HEK293 (cell line): ENCODE data around the gene TMEM17.

Experiments used
- CTCF ChIA-PET: fragments of 350-600 bp; formaldehyde crosslinking; extraction: SDS; loops from one replicate; lab custom pipeline; 2021; ENCODE audit warnings: antibody characterized with exemption; lab: Yijun Ruan, JAX
- POLR2A ChIA-PET: fragments of 300-600 bp; formaldehyde crosslinking; extraction: SDS; loops from one replicate; lab custom pipeline; 2020; ENCODE audit warnings: antibody characterized with exemption, inconsistent platforms; lab: Yijun Ruan, JAX
- H3K27ac ChIP-seq: fragments of 200-500 bp; sonication (Bioruptor generic); 2 replicates; pipeline ENCODE4 v1.5.1; 2014; ENCODE audit warnings: low read depth, low read length, control low read depth, inconsistent platforms; ENCODE audit errors: extremely low read depth
- H3K36me3 ChIP-seq, 2 experiments: fragments of 200-500 bp in 1 of 2; sonication (Bioruptor generic) in 1 of 2; 1 replicate in 1 of 2; 2 replicates in 1 of 2; pipeline ENCODE4 v1.5.1; 2014 to 2017; ENCODE audit warnings: inconsistent platforms in 2 of 2, low read length in 2 of 2; ENCODE audit not compliant: control insufficient read depth in 2 of 2, insufficient read depth in 1 of 2
- H3K4me1 ChIP-seq: fragments of 200-500 bp; sonication (Bioruptor generic); 2 replicates; pipeline ENCODE4 v1.5.1; 2014; ENCODE audit warnings: mild to moderate bottlenecking, low read length, inconsistent platforms; ENCODE audit not compliant: control insufficient read depth, insufficient read depth
- H3K4me3 ChIP-seq: 2 replicates; pipeline ENCODE4 v1.5.1; 2011; ENCODE audit warnings: low read depth, mild to moderate bottlenecking, control low read depth, low read length, moderate library complexity
- H3K9me3 ChIP-seq: fragments of 200-500 bp; sonication (Bioruptor generic); 2 replicates; pipeline ENCODE4 v1.5.1; 2014; ENCODE audit warnings: low read depth, low read length, inconsistent platforms; ENCODE audit not compliant: control insufficient read depth, insufficient read depth
- KLF7 ChIP-seq: fragments of 450-650 bp; formaldehyde crosslinking; IDR thresholded peaks from 2 replicates; pipeline ENCODE4 v1.5.1; 2016; ENCODE audit warnings: missing biosample characterization, missing genetic modification characterization, borderline replicate concordance
- KLF8 ChIP-seq: fragments of 450-650 bp; formaldehyde crosslinking; IDR thresholded peaks from 2 replicates; pipeline ENCODE4 v1.5.1; 2016; ENCODE audit warnings: missing biosample characterization, missing genetic modification characterization
- MYNN ChIP-seq: fragments of 450-650 bp; formaldehyde crosslinking; IDR thresholded peaks from 2 replicates; pipeline ENCODE4 v1.5.1; 2016; ENCODE audit warnings: missing biosample characterization, missing genetic modification characterization, borderline replicate concordance
- PRDM1 ChIP-seq: fragments of 450-650 bp; formaldehyde crosslinking; IDR thresholded peaks from 2 replicates; pipeline ENCODE4; 2016; ENCODE audit warnings: missing biosample characterization, missing genetic modification characterization
- SP3 ChIP-seq: fragments of 450-650 bp; formaldehyde crosslinking; IDR thresholded peaks from 2 replicates; pipeline ENCODE4 v1.5.1; 2016; ENCODE audit warnings: missing biosample characterization, missing genetic modification characterization
- YY2 ChIP-seq: fragments of 450-650 bp; formaldehyde crosslinking; IDR thresholded peaks from 2 replicates; pipeline ENCODE4 v1.5.1; 2016; ENCODE audit warnings: missing biosample characterization, missing genetic modification characterization
- ZBTB17 ChIP-seq: fragments of 450-650 bp; formaldehyde crosslinking; IDR thresholded peaks from 2 replicates; pipeline ENCODE4 v1.5.1; 2016; ENCODE audit warnings: missing biosample characterization, missing genetic modification characterization
- ZBTB48 ChIP-seq: fragments of 450-650 bp; formaldehyde crosslinking; IDR thresholded peaks from 2 replicates; pipeline ENCODE4 v1.5.1; 2016; ENCODE audit warnings: missing biosample characterization, missing genetic modification characterization
- ZBTB7A ChIP-seq: fragments of 450-650 bp; formaldehyde crosslinking; IDR thresholded peaks from 2 replicates; pipeline ENCODE4 v1.5.1; 2016; ENCODE audit warnings: low read depth, missing biosample characterization, missing genetic modification characterization
- ZNF10 ChIP-seq: fragments of 450-650 bp; formaldehyde crosslinking; IDR thresholded peaks from 2 replicates; pipeline ENCODE4 v1.5.1; 2017; ENCODE audit warnings: missing biosample characterization, missing genetic modification characterization
- ZNF266 ChIP-seq: fragments of 450-650 bp; formaldehyde crosslinking; IDR thresholded peaks from 2 replicates; pipeline ENCODE4 v1.5.1; 2016; ENCODE audit warnings: missing biosample characterization, missing genetic modification characterization, low read depth
- ZNF324 ChIP-seq: fragments of 450-650 bp; formaldehyde crosslinking; IDR thresholded peaks from 2 replicates; pipeline ENCODE4 v1.5.1; 2016; ENCODE audit warnings: missing biosample characterization, missing genetic modification characterization
- ZNF433 ChIP-seq: fragments of 450-650 bp; formaldehyde crosslinking; IDR thresholded peaks from 2 replicates; pipeline ENCODE4 v1.5.1; 2016; ENCODE audit warnings: missing biosample characterization, missing genetic modification characterization, low read depth
- ZNF48 ChIP-seq: fragments of 450-650 bp; formaldehyde crosslinking; IDR thresholded peaks from 2 replicates; pipeline ENCODE4 v1.5.1; 2016; ENCODE audit warnings: missing biosample characterization, missing genetic modification characterization
- ZNF529 ChIP-seq: fragments of 450-650 bp; formaldehyde crosslinking; IDR thresholded peaks from 2 replicates; pipeline ENCODE4 v1.5.1; 2017; ENCODE audit warnings: missing genetic modification characterization, missing biosample characterization; ENCODE audit not compliant: insufficient replicate concordance
- ZNF560 ChIP-seq: fragments of 450-650 bp; formaldehyde crosslinking; IDR thresholded peaks from 2 replicates; pipeline ENCODE4 v1.5.1; 2017; ENCODE audit warnings: missing biosample characterization, missing genetic modification characterization, borderline replicate concordance
- ZNF621 ChIP-seq: fragments of 450-650 bp; formaldehyde crosslinking; IDR thresholded peaks from 2 replicates; pipeline ENCODE4 v1.5.1; 2017; ENCODE audit warnings: missing biosample characterization, missing genetic modification characterization
- ZNF623 ChIP-seq: fragments of 450-650 bp; formaldehyde crosslinking; IDR thresholded peaks from 2 replicates; pipeline ENCODE4 v1.5.1; 2016; ENCODE audit warnings: missing biosample characterization, missing genetic modification characterization
- ZSCAN30 ChIP-seq: fragments of 450-650 bp; IDR thresholded peaks from 2 replicates; pipeline ENCODE4 v1.5.1; 2018; ENCODE audit warnings: missing biosample characterization, mild to moderate bottlenecking, missing genetic modification characterization, moderate library complexity
- ZSCAN5A ChIP-seq: fragments of 450-650 bp; formaldehyde crosslinking; IDR thresholded peaks from 2 replicates; pipeline ENCODE4 v1.5.1; 2016; ENCODE audit warnings: missing biosample characterization, missing genetic modification characterization
- ZXDB ChIP-seq: fragments of 450-650 bp; formaldehyde crosslinking; IDR thresholded peaks from 2 replicates; pipeline ENCODE4 v1.5.1; 2016; ENCODE audit warnings: missing biosample characterization, missing genetic modification characterization
- TF ChIP-seq, protein P1 (sequence below): fragments of 450-650 bp; formaldehyde crosslinking; IDR thresholded peaks from 2 replicates; pipeline ENCODE4 v1.5.1; 2016; ENCODE audit warnings: missing biosample characterization, missing genetic modification characterization
- TF ChIP-seq, protein P2 (sequence below): fragments of 450-650 bp; formaldehyde crosslinking; IDR thresholded peaks from 2 replicates; pipeline ENCODE4 v1.5.1; 2016; ENCODE audit warnings: missing biosample characterization, missing genetic modification characterization
- TF ChIP-seq, protein P3 (sequence below): fragments of 450-650 bp; formaldehyde crosslinking; IDR thresholded peaks from 2 replicates; pipeline ENCODE4 v1.5.1; 2016; ENCODE audit warnings: missing biosample characterization, missing genetic modification characterization

Gene TMEM17

GRCh38 chr2:62540408-62541168 lies 34.6 kb upstream of the TMEM17 start:
- H3K36me3 ChIP-seq: no peaks in the 10 kb centered on the region
- no peaks in the 10 kb centered on the region for H3K4me1 ChIP-seq
- CTCF ChIA-PET: no interaction called here
- TF ChIP-seq ZNF623 (tag by site-specific recombination): no peak
- TF ChIP-seq ZNF10 (tag by site-specific recombination): no peak
- no peak for TF ChIP-seq ZSCAN30 (tag by site-specific recombination)
- no peak overlapping the region for H3K27ac ChIP-seq
- H3K4me3 ChIP-seq: no peak overlapping the region
- POLR2A ChIA-PET: no interaction called here
- no peaks in the 10 kb centered on the region for H3K9me3 ChIP-seq

DNA sequence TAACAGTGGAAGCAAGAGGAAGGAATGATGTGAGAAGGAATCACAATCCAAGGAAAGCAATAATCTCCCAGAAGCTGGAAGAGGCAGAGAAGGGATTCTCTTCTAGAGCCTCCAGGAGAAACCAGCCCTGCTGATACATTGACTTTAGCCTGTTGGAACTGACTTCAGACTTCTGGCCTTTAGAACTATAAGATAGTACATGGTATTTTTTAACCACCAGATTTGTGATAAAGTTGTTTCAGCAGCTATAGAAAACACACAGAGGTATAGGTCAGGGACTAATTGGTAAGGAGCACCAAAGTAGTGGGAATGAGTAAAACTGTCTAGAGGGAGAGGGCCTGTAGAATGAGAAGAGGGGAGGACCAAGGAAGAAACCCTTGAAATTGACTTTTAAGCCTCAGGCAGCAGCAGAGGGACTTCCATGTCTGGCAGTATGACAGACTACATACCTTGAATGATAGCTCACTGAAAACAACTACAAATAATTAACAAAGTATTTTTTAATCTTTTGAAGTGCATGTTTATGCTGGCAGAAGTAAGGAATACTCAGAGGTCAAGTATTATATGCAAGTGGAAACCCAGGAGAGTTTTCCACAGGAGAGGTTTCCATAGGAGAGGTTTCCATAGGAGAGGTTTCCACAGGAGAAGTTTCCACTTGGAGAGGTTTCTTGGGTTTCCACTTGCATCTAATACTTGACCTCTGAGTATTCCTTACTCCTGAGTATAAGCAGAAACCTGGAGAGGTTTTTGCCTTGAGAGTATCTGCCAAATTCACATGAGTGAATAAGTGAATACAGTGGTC lies 33.8 kb upstream of the TMEM17 start:
- CTCF ChIA-PET: interaction anchor here (0.7 kb wide), 1 partner anchor 647 kb away, joined by 3 read pairs; no protein-coding TSS in a partner anchor
- no peaks in the 10 kb centered on the region for H3K4me1 ChIP-seq
- H3K9me3 ChIP-seq: no peaks in the 10 kb centered on the region
- no peak overlapping the region for H3K27ac ChIP-seq
- no peak overlapping the region for H3K4me3 ChIP-seq
- POLR2A ChIA-PET: no interaction called here
- no peaks in the 10 kb centered on the region for H3K36me3 ChIP-seq
- no peak for TF ChIP-seq MYNN
- no peak for TF ChIP-seq ZBTB7A (tag by site-specific recombination)
- TF ChIP-seq ZNF529: no peak
- no peak for TF ChIP-seq YY2 (tag by site-specific recombination)
- TF ChIP-seq, protein P1, sequence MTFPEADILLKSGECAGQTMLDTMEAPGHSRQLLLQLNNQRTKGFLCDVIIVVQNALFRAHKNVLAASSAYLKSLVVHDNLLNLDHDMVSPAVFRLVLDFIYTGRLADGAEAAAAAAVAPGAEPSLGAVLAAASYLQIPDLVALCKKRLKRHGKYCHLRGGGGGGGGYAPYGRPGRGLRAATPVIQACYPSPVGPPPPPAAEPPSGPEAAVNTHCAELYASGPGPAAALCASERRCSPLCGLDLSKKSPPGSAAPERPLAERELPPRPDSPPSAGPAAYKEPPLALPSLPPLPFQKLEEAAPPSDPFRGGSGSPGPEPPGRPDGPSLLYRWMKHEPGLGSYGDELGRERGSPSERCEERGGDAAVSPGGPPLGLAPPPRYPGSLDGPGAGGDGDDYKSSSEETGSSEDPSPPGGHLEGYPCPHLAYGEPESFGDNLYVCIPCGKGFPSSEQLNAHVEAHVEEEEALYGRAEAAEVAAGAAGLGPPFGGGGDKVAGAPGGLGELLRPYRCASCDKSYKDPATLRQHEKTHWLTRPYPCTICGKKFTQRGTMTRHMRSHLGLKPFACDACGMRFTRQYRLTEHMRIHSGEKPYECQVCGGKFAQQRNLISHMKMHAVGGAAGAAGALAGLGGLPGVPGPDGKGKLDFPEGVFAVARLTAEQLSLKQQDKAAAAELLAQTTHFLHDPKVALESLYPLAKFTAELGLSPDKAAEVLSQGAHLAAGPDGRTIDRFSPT (tag by site-specific recombination): no peak
- TF ChIP-seq KLF8 (tag by site-specific recombination): no peak
- TF ChIP-seq ZNF621: no peak
- no peak for TF ChIP-seq ZNF433 (tag by site-specific recombination)
- TF ChIP-seq ZNF324 (tag by site-specific recombination): no peak

GRCh38 chr2:62538756-62539155 lies 32.8 kb upstream of the TMEM17 start:
- H3K36me3 ChIP-seq: no peaks in the 10 kb centered on the region
- CTCF ChIA-PET: interaction anchor here (0.7 kb wide), 1 partner anchor 648 kb away, joined by 3 read pairs; no protein-coding TSS in a partner anchor
- H3K4me3 ChIP-seq: no peak overlapping the region
- no peak overlapping the region for H3K27ac ChIP-seq
- POLR2A ChIA-PET: no interaction called here
- no peaks in the 10 kb centered on the region for H3K9me3 ChIP-seq
- no peaks in the 10 kb centered on the region for H3K4me1 ChIP-seq
- no peak for TF ChIP-seq ZBTB7A (tag by site-specific recombination)
- TF ChIP-seq ZBTB48: no peak
- TF ChIP-seq, protein P2, sequence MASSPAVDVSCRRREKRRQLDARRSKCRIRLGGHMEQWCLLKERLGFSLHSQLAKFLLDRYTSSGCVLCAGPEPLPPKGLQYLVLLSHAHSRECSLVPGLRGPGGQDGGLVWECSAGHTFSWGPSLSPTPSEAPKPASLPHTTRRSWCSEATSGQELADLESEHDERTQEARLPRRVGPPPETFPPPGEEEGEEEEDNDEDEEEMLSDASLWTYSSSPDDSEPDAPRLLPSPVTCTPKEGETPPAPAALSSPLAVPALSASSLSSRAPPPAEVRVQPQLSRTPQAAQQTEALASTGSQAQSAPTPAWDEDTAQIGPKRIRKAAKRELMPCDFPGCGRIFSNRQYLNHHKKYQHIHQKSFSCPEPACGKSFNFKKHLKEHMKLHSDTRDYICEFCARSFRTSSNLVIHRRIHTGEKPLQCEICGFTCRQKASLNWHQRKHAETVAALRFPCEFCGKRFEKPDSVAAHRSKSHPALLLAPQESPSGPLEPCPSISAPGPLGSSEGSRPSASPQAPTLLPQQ (tag by site-specific recombination): no peak
- TF ChIP-seq SP3 (tag by site-specific recombination): no peak
- no peak for TF ChIP-seq KLF7
- no peak for TF ChIP-seq ZXDB
- no peak for TF ChIP-seq ZNF48 (tag by site-specific recombination)
- TF ChIP-seq ZNF560 (tag by site-specific recombination): no peak
- no peak for TF ChIP-seq ZNF266
- TF ChIP-seq PRDM1 (tag by site-specific recombination): no peak
- no peak for TF ChIP-seq ZBTB17 (tag by site-specific recombination)
- TF ChIP-seq, protein P3, sequence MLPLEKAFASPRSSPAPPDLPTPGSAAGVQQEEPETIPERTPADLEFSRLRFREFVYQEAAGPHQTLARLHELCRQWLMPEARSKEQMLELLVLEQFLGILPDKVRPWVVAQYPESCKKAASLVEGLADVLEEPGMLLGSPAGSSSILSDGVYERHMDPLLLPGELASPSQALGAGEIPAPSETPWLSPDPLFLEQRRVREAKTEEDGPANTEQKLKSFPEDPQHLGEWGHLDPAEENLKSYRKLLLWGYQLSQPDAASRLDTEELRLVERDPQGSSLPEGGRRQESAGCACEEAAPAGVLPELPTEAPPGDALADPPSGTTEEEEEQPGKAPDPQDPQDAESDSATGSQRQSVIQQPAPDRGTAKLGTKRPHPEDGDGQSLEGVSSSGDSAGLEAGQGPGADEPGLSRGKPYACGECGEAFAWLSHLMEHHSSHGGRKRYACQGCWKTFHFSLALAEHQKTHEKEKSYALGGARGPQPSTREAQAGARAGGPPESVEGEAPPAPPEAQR: no peak
- no peak for TF ChIP-seq ZSCAN5A (tag by site-specific recombination)
